Fibroblast of lung (primary cell): ENCODE data around the gene RTTN.

Experiments used
- CTCF ChIP-seq, 2 donors: IDR thresholded peaks in 1 of 2; conservative IDR thresholded peaks in 1 of 2; 1 replicate in 1 of 2; 2 replicates in 1 of 2; pipeline ENCODE4 v1.5.1; 2011 to 2012; ENCODE audit warnings: low read length in 2 of 2, control low read depth in 1 of 2, inconsistent platforms in 1 of 2, low read depth in 1 of 2, mild to moderate bottlenecking in 1 of 2
- EZH2 ChIP-seq: IDR thresholded peaks from 2 replicates; pipeline ENCODE4 v1.5.1; 2012; ENCODE audit warnings: low read length, control low read depth, mild to moderate bottlenecking; ENCODE audit errors: missing control alignments

- TF ChIP-seq EZH2 (no peak), CTCF (conservative IDR thresholded peaks at IDR 0.05 in 1 of 2, IDR thresholded peaks at IDR 0.05 in 1 of 2; ENCODE audit: low read depth in 1 of 2, low read length in 2 of 2) (no peak)
Observed at GRCh38 chr18:70059684-70060083, 145.8 kb downstream of the RTTN start.
